HuH-7.5 (cell line): ENCODE measurements around the gene JAZF1.

Experiments used
- DNase-seq: peaks from one replicate; pipeline ENCODE4 v3.0.0; 2011; ENCODE audit warnings: low spot score

Gene JAZF1

GRCh38 chr7:28191184-28191583, 10.6 kb upstream of the JAZF1 start:
- no peak for DNase-seq

GRCh38 chr7:28190077-28190710, 9.6 kb upstream of the JAZF1 start:
- no peak for DNase-seq

GRCh38 chr7:28187012-28187411, 6.4 kb upstream of the JAZF1 start:
- DNase-seq: no peak

GRCh38 chr7:28183627-28184026, 3.0 kb upstream of the JAZF1 start:
- no peak for DNase-seq

GRCh38 chr7:28182071-28182471, 1.5 kb upstream of the JAZF1 start:
- DNase-seq: no peak

GRCh38 chr7:28181416-28181815, 821 bp upstream of the JAZF1 start:
- no peak for DNase-seq

- no peak for DNase-seq
These were observed 598 bp downstream of the JAZF1 start for GRCh38 chr7:28180031-28180363.

- peak; percentile 63 for DNase-seq
These were observed 1.2 kb downstream of the JAZF1 start for GRCh38 chr7:28179120-28180030.

- DNase-seq: no peak
These were observed 2.0 kb downstream of the JAZF1 start for GRCh38 chr7:28178599-28178998.

- no peak for DNase-seq
These were observed 2.8 kb downstream of the JAZF1 start for GRCh38 chr7:28177836-28178235.

- no peak for DNase-seq
These were observed 4.0 kb downstream of the JAZF1 start for GRCh38 chr7:28176645-28177044.

GRCh38 chr7:28176174-28176573, 4.4 kb downstream of the JAZF1 start:
- DNase-seq: no peak

- no peak for DNase-seq
These were observed 5.5 kb downstream of the JAZF1 start for GRCh38 chr7:28174901-28175661.

- no peak for DNase-seq
These were observed 6.2 kb downstream of the JAZF1 start for GRCh38 chr7:28174442-28174841.

GRCh38 chr7:28173531-28173930, 7.1 kb downstream of the JAZF1 start:
- DNase-seq: no peak

GRCh38 chr7:28172958-28173357, 7.6 kb downstream of the JAZF1 start:
- no peak for DNase-seq

- DNase-seq: no peak
These were observed 9.9 kb downstream of the JAZF1 start for GRCh38 chr7:28170701-28171100.

GRCh38 chr7:28169230-28169629, 11.4 kb downstream of the JAZF1 start:
- no peak for DNase-seq

- DNase-seq: no peak
These were observed 12.0 kb downstream of the JAZF1 start for GRCh38 chr7:28168393-28169158.

GRCh38 chr7:28166982-28167715, 13.4 kb downstream of the JAZF1 start:
- no peak for DNase-seq
